Inflammatory macrophage treated with lipopolysaccharide for 1 hour (primary cell): Measurements from ENCODE around the gene LIMS2.
A peak's percentile ranks its signal among the peaks of the same experiment; 100 is the strongest.

Source experiments
- DNase-seq, 2 donors: peaks; one replicate each; pipeline ENCODE4 v3.0.0-alpha.2; 2020 to 2022

LIMS2 gene

DNA sequence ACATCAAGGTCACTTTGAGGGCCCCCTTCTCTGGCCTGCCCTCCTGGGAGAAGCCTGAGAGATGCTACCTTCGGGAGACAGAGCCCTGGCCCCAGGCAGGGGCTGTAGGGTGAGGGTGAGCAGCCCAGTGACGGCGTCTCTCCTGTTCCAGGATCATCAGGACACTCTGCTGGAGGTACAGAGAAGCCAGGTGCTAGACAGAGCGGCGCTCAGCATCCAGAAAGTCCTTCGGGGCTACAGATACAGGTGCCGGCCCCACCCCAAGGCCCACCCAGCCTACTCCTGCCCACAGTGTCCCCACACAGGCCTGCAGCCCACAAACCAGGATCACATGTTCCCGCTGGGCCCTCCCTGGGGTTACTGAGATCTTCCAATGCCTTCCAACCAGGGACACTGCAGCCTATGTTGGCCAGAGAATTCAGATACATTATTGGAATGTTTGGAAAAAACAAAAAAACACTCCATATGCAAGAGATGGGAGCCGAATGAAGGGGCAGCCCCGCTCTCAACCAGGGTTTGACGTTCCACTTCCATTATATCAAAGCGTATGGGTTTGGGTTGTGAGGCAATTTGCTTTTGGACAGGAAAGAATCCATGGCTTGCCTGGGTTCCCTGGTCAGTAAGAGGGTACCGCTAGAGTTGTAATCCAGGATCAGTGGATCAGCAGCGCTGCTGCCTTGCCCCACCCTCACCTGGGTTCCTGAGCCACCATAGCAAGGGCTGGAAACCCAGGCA, 78.9 kb downstream of the LIMS2 start:
- DNase-seq = no peak

- no peak for DNase-seq
These were observed 81.2 kb downstream of the LIMS2 start for GRCh38 chr2:127594116-127594591.

- DNase-seq = no peak
These were observed 81.9 kb downstream of the LIMS2 start for GRCh38 chr2:127593228-127594115.

DNA sequence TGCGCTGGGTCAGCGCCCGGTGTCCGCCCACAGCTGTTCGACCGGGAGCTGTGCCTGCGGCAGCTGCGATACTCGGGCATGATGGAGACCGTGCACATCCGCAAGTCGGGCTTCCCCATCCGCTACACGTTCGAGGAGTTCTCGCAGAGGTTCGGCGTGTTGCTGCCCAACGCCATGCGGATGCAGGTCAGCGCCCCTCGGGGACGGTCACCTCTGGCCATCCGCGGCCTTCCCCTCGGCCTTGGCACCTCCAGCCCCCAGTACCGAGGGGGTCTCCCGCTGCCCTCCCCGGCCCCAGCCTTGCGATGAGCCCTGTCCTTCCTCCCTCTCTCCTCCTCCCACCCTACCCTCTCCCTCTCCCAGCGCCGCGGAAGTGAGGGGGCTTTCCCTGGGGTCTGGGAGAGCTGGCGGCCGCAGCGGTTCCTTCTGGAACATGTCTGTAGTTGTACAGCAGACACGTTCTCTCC, 82.5 kb downstream of the LIMS2 start:
- DNase-seq = no peak

DNA sequence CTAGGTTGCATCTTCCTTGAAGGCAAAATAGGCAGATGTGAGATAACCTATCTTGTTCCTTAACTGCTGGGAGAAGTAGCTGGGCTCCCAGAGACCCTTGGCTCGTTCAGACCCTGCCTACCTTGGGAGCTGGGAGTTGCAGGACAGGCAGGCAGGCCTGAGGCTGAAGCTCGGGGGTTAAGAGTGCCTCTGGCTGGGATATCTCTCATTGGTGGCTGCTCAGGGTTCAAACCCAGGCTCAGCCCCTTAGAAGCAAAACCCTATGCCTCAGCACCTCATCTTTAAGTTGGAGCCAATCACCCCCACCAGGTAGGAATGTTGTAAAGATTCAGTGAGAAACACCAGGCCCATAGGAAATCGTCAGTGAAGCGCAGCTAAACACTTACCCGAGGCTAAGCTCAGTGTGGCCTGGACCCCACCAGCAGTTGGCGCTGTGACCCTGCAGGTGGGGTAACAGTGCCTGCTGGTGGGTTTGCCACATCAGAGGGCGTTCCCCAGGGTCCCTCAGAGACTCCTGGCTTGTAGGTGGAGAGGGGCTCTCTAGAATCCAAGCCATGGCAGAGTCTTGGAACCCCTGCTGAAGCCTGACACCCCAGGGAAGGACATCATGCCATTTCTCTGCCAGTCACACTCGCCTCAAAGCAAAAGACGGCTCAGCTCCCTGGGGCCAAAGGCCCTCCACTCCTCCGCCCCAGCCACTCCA, 84.0 kb downstream of the LIMS2 start:
- DNase-seq = peak; percentile 33 to 62

GRCh38 chr2:127590386-127591190, 84.7 kb downstream of the LIMS2 start:
- no peak for DNase-seq

GRCh38 chr2:127589841-127590240, 85.5 kb downstream of the LIMS2 start:
- DNase-seq = no peak

- DNase-seq = no peak
These were observed 86.0 kb downstream of the LIMS2 start for GRCh38 chr2:127589358-127589757.
